SU-DHL-6 (cell line): ENCODE measurements around the gene NRG3.

Experiments used
- H2AFZ ChIP-seq: fragments of 200-600 bp; sonication (generic); 2 replicates; pipeline ENCODE4 v1.6.1; 2014; ENCODE audit warnings: low read depth, mild to moderate bottlenecking, moderate library complexity, mixed read lengths, antibody characterized with exemption, low read length; ENCODE audit not compliant: severe bottlenecking
- H3F3A ChIP-seq: fragments of 200-600 bp; shearing (Covaris generic); 2 replicates; pipeline ENCODE4 v1.6.0; 2016; ENCODE audit warnings: antibody characterized with exemption, mild to moderate bottlenecking; ENCODE audit not compliant: insufficient read depth
- H3K27ac ChIP-seq: fragments of 200-600 bp; sonication (generic); 2 replicates; pipeline ENCODE4 v1.5.1; 2016; ENCODE audit warnings: low read depth, mild to moderate bottlenecking, low read length, moderate library complexity, mixed read lengths
- H3K27me3 ChIP-seq: fragments of 200-600 bp; sonication (generic), shearing (Covaris generic); 2 replicates; pipeline ENCODE4 v1.6.0; 2014; ENCODE audit warnings: mild to moderate bottlenecking, low read length
- H3K36me3 ChIP-seq: fragments of 200-600 bp; sonication (generic); 2 replicates; pipeline ENCODE4 v1.6.1; 2014; ENCODE audit warnings: mild to moderate bottlenecking, low read length, mixed read lengths
- H3K4me2 ChIP-seq: fragments of 300-600, 200-600 bp; shearing (Covaris generic), sonication (generic); 2 replicates; pipeline ENCODE4 v1.6.0; 2014; ENCODE audit warnings: low read length, low read depth, mild to moderate bottlenecking; ENCODE audit not compliant: poor library complexity, severe bottlenecking
- H3K4me3 ChIP-seq: fragments of 200-600 bp; sonication (generic); 2 replicates; pipeline ENCODE4 v1.5.1; 2014; ENCODE audit warnings: antibody characterized with exemption, low read length, mild to moderate bottlenecking, mixed read lengths; ENCODE audit not compliant: insufficient read depth, poor library complexity, severe bottlenecking
- H3K79me2 ChIP-seq: fragments of 200-600 bp; sonication (generic); 2 replicates; pipeline ENCODE4 v1.6.1; 2014; ENCODE audit warnings: mild to moderate bottlenecking, low read length, moderate library complexity; ENCODE audit not compliant: insufficient read depth
- H3K9ac ChIP-seq: fragments of 200-600 bp; sonication (generic); 2 replicates; pipeline ENCODE4 v1.7.0; 2014; ENCODE audit warnings: mild to moderate bottlenecking, low read length
- H3K9me2 ChIP-seq: fragments of 200-600 bp; sonication (generic); replicated peaks from 2 replicates; pipeline ENCODE4 v1.6.1; 2014; ENCODE audit warnings: low read length; ENCODE audit not compliant: insufficient read depth
- H3K9me3 ChIP-seq: fragments of 200-600 bp; sonication (generic); 2 replicates; pipeline ENCODE4 v1.6.1; 2014; ENCODE audit warnings: low read length, mixed read lengths; ENCODE audit not compliant: insufficient read depth
- H4K20me1 ChIP-seq: fragments of 200-600 bp; sonication (generic); 2 replicates; pipeline ENCODE4 v1.6.1; 2014; ENCODE audit warnings: low read depth, mild to moderate bottlenecking, antibody characterized with exemption, low read length, moderate library complexity, mixed read lengths
- CTCF ChIP-seq: fragments of 200-600 bp; sonication (generic); IDR thresholded peaks from one replicate; pipeline ENCODE4 v1.5.1; 2017; ENCODE audit warnings: antibody characterized with exemption, mild to moderate bottlenecking, low read length, moderate library complexity; ENCODE audit not compliant: insufficient read depth, poor library complexity, severe bottlenecking
- EZH2phosphoT487 ChIP-seq: fragments of 200-600 bp; sonication (generic), shearing (Covaris generic); conservative IDR thresholded peaks from 2 replicates; pipeline ENCODE4 v1.6.1; 2018; ENCODE audit warnings: mild to moderate bottlenecking, antibody characterized with exemption, low read length, moderate library complexity, mixed read lengths

The NRG3 gene

GRCh38 chr10:82464191-82464818 lies 589.3 kb downstream of the NRG3 start:
- Histone ChIP-seq H3K9me2 (no peaks in the 10 kb centered on the region), H3K27ac (no peak overlapping the region), H2AFZ (no peak overlapping the region), H4K20me1 (no peaks in the 10 kb centered on the region), H3K36me3 (no peaks in the 10 kb centered on the region), H3K79me2 (no peaks in the 10 kb centered on the region), H3K4me2 (no peak overlapping the region), H3K9ac (no peak overlapping the region), H3K27me3 (no peaks in the 10 kb centered on the region), H3K9me3 (no peaks in the 10 kb centered on the region), H3F3A (no peaks in the 10 kb centered on the region), H3K4me3 (no peak overlapping the region)
- TF ChIP-seq EZH2phosphoT487 = no peak
- TF ChIP-seq CTCF = no peak

GRCh38 chr10:82464966-82465365 lies 590.0 kb downstream of the NRG3 start:
- Histone ChIP-seq H3K9ac (no peak overlapping the region), H3F3A (no peaks in the 10 kb centered on the region), H3K27ac (no peak overlapping the region), H3K9me2 (no peaks in the 10 kb centered on the region), H3K79me2 (no peaks in the 10 kb centered on the region), H3K4me3 (no peak overlapping the region), H4K20me1 (no peaks in the 10 kb centered on the region), H3K4me2 (no peak overlapping the region), H2AFZ (no peak overlapping the region), H3K36me3 (no peaks in the 10 kb centered on the region), H3K9me3 (no peaks in the 10 kb centered on the region), H3K27me3 (no peaks in the 10 kb centered on the region)
- no peak for TF ChIP-seq EZH2phosphoT487
- TF ChIP-seq CTCF = no peak

GRCh38 chr10:82468453-82468852 lies 593.5 kb downstream of the NRG3 start:
- no peak for TF ChIP-seq CTCF
- no peak for TF ChIP-seq EZH2phosphoT487
- no peaks in the 10 kb centered on the region for H4K20me1 ChIP-seq
- H3K36me3 ChIP-seq = no peaks in the 10 kb centered on the region
- H3K4me2 ChIP-seq = no peak overlapping the region
- H3F3A ChIP-seq = no peaks in the 10 kb centered on the region
- no peaks in the 10 kb centered on the region for H3K79me2 ChIP-seq
- no peaks in the 10 kb centered on the region for H3K9me2 ChIP-seq
- no peak overlapping the region for H3K4me3 ChIP-seq
- H3K27ac ChIP-seq = no peak overlapping the region
- no peaks in the 10 kb centered on the region for H3K9me3 ChIP-seq
- H2AFZ ChIP-seq = no peak overlapping the region
- H3K27me3 ChIP-seq = no peaks in the 10 kb centered on the region
- no peak overlapping the region for H3K9ac ChIP-seq
